GM19193 (cell line): ENCODE results near the gene PLEKHH1.

Experiments
- POLR2A ChIP-seq: IDR thresholded peaks from 4 replicates; pipeline ENCODE4 v1.6.1; 2011; ENCODE audit not compliant: insufficient read depth, insufficient read length; ENCODE audit errors: extremely low read depth

Gene PLEKHH1

DNA sequence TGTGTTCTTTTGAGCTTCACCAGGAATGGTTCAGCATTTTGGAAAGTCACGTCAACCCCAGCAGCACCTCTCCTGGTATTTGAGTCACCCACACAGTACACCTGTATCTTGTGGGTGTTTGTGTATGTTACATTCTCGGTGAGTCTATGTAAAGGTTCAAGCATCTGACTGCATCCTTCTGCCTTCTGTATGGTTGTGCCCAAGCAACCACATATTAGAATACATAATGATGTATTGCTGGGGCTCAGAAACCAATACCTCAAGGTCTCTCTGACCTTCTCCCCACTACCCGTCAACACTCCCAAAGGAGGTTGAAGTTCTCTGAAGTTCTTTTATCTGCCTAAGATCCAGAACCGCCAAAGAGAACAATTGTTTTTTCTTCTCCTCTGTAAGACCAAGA, 35.4 kb upstream of the PLEKHH1 start:
- TF ChIP-seq POLR2A, result no peak

DNA sequence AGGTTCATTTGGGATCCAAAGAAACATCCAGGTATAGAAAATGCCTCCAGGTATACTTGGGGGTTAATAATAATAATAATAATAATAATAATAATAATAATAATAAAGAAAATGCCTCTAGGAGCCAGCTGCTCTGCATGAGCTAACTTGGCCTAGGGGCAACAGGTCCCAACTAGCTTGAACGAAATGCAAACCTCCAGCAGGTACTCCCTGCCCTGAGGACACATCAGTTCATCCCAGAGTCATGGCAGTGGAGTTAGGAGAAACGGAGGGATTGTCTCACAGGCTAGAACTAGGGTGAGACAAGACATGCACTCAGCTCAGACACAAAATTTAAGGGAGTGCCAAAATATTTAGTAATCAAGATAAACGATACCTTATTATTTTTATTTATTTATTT, 32.1 kb upstream of the PLEKHH1 start:
- TF ChIP-seq POLR2A, result no peak

DNA sequence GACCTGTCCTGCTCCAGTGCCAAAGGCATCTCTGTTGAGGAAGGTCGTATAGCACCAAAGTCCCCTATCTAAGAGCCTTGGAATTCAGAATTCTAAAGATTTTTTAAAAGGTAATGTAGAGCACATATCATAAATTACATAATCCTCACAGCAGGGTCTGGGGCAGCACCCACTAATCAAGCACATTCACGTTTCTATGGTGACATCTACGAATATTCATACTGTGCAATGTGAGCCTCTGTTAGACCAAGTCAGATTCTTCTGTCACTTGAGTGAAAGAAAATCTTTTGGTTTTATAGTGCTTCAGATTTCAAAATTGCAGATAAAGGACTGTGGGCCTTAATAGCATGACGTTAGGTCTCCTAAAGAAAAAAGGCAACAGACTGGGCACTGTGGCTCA, 31.4 kb upstream of the PLEKHH1 start:
- TF ChIP-seq POLR2A, result no peak

DNA sequence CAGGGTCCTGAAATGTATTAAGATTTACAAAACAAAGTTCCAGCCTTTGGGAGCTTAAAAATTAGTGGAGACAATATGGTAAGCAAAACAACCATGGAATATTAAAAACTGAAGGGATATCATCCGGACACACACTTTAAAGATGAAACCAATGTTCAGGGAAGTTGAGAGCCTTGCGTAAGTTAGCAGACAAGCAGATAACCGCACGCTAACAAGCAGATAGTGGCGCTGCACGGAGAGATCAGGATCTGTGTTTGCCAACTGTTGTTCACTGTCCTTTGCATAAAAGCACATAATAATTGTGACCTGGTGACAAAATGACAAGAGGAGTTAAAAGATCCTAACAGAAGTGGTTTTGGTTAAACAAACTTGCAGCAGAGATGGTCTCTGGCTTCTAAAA, 30.2 kb upstream of the PLEKHH1 start:
- TF ChIP-seq POLR2A, result no peak

DNA sequence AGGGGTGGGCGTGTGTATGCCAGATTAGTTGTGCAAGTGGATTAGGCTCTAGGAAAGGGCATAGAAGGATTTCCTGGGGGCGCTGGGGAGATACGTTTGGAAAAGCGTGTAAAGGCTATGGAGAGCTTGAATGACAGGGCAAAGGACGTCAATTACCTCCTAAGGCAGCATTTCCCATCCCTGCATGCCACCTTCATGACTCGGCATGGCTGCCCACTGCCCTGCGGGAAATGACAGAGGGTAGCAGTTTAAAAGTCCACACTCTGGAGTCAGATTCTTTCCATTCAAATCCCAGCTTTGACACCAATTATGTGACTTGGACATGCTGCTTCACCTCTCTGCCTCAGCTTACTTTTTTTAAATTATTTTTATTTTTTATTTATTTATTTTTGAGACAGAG, 29.8 kb upstream of the PLEKHH1 start:
- no peak for TF ChIP-seq POLR2A

DNA sequence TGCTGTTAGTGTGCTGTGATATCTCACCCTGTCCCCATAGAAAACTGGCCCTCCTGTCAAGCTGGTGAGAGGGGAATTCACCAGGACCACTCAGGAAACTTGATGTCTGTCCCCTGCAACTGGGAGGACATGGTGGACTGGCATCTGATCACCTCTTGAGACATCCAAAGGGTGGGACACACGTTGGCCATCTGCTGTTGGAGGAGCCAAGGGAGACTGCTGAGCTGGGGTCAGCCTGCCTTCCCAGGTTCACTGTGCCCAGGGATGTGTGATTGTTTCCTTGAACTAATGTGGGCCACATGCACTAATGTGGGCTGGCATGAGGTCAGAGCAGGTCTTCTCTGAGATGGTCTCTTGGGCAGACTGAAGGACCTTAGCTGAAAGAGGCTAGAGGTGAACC, 27.8 kb upstream of the PLEKHH1 start:
- no peak for TF ChIP-seq POLR2A

DNA sequence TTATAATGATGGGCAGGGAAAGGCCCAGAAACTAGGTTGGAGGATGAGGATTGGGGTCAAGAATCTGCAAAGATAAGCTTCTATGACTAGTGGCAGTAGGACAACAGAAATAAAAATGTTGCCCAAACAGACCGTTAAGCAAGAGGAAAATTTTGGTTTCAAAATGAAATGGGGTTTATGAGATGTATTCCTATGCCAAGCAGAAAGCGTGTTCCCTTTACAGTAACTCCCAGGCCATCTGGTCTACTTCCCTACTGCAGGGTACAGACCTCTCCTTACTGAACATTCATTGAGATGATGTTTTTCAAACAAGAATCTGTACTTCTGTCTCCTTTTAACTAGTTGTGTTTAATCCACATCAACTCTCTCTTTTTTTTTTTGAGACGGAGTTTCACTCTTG, 24.1 kb upstream of the PLEKHH1 start:
- no peak for TF ChIP-seq POLR2A

DNA sequence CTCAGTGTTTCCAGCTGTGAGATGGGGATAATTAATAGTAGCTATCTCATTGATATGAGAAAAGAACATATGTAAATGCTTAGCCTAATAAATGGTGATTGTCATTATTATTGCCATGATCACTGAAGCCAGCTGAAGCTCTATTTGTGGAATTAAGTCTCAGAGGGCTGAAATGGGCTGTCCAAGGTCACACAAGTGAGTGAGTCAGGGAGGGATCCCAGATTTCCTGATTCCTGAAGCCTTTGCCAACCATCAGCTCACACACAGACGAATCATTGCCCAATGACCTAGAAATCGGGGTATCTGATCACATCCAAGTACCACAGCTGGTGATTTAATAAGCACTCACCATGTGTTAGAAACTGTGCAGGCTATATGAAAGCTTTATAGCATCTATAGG, 23.0 kb upstream of the PLEKHH1 start:
- no peak for TF ChIP-seq POLR2A

DNA sequence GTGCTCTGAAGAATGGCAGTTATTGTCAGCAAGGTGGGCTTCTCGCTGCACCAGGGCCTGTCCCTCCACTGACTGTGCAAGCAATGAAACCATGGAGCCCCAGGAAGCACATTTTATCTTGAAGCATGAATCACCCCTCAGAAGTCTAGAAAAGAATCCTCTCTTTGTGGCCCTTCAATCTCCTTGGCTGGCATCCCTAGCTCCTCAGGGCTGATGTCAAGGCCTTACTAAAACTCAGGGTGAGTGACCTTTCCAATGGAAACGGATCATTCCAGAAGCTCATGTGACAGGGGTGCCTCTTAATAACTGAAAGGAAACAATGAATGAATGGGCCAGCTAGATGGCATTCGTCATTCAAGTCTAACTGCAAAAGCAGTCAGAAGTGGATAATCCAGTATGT, 22.3 kb upstream of the PLEKHH1 start:
- no peak for TF ChIP-seq POLR2A

DNA sequence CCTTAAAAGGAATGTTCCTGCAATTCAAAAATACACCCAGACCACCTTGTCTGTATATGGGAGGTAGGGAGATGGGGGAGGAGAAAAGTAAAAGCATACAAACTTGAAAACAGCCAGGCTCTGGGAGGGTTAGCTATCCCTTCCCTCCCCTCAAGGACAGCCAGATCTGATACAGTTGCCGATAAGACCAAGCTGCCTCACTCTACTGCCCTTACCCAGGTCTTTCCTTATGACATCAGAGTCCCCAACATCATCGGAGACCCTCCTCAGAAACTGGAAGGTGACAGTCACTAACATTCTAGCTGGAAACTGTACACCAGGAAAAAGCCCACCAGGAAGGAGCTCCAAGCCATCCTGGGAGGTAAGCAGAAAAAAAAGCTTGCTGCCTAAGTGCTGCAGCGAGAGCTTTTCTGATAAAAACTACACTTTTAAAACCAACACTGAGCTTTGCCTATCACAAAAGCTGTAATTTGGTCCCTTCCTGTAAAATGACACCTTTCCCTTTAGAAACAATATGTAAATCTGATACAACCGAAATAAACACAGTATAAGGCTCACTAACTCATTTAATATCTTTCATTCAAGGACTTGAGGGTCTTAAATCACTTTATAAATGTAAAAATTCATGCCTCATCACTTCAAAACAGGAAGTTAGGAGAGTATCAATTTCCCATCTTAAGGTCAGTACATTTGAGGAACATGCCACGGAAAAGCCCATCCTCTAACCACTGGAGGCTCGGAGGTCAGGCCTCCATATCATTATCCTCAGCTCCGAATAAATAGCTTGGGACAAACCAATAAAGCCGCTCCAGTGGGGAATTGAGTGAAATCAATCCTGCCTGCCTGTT, 20.4 kb upstream of the PLEKHH1 start:
- no peak for TF ChIP-seq POLR2A

DNA sequence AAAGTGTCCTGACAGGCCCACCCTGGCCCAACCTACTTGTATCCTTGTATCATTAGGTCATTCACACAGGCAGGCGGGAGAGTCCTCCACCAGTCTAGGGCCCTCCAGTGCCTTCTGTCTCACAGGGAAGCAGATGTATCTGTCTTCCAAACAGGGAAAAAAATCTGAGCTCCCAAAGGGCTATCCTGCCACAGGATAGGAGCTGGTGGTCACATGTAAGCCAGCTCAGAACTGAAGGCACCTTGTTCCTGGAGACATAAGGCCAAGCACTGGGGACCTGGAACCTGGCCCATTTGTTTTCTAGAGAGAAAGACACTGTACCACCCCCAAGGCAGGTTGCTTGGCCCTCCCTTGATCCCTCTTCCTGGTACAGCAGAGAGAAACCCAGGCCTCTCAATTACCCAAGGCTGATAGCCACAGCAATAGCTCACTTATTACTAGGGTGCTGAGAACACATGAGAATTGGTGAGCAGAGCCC, 19.4 kb upstream of the PLEKHH1 start:
- no peak for TF ChIP-seq POLR2A

DNA sequence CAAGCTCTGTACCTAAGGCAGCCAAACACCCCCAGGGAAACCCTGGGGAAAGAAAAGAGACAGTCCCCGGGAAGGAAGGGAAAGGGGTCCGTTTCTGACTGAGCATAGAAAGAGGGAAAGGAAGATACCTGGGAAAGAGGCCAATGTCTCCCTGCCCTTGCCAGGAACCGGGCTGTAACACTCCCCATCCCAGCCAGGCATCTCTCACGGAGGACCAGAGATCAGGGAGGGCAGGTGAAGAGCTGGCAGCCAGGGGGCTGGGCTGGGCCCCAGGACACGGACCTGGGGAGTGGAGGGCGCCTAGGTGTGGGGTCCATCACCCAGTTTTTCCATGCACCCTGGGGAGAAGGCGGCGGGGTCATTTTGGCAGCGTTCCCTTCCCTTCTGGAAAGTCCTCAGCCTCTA, 18.9 kb upstream of the PLEKHH1 start:
- no peak for TF ChIP-seq POLR2A

DNA sequence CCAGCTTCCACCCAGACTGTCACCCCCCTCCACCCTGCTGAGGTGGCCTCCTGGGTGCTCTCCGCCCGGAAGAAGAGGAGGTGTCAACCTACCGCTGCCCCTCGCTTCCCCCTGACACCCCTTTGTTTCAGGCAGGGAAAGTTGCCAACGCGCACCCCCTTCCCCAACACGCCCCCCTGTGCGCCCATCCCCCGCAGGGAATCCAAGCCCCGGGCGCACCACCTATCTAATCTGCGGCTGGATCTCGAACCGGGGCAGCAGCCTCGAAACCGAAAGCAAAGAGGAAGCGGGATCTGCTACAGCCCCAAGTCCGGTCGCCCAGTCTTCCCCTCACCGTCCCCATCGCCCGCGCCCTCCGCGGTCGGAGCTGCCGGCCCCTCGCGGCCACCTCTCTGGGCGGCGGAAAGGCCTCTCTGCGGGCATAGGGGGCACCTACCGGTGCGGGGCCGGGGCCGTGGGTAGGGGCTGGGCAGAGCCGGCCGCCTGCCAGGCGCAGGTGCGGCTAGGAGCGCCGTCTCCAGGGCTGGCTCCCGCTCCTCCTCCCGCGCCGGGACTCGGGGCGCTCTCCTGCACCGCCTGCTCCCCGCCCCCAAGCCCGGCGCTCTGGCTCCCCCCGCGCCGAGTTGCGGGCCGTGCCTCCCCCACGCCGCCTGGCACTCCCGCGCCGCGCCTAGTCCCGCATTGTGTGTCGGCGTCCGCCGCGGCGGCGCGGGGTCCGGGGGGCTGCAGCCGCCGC, 18.3 kb upstream of the PLEKHH1 start:
- no peak for TF ChIP-seq POLR2A

DNA sequence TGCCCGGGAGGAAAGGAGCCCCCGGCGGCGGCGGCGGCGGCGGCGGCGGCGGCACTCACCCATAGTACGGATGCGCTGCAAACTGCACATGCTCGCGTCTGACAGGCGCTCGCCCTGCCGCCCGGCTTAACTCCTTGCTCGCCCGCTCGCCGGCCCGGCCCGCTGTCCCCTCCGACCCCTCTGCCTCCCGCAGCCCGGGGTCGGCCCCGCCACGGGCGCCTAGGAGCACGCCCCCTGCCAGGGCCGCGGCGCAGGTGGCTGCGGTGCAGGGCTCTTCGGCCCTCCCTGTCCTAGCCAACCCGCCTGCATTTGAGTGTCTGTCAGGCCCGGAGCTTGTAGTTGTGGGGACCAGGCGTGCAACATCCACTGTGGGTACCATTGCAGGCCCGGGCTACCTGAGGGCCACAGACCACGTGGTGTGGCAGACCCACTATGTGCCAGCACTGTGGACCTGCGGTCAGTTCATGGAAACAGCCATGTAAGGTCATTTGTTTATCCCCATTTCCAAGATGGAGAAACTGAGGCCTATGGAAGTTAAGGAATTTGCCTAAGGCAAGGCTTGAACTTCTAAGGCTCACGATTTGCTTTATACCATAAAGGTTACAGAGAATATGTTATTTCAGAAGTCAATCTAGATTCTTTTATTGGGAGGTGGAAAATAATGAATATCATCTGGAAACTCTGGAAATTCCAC, 17.6 kb upstream of the PLEKHH1 start:
- peak; percentile 6 for TF ChIP-seq POLR2A

DNA sequence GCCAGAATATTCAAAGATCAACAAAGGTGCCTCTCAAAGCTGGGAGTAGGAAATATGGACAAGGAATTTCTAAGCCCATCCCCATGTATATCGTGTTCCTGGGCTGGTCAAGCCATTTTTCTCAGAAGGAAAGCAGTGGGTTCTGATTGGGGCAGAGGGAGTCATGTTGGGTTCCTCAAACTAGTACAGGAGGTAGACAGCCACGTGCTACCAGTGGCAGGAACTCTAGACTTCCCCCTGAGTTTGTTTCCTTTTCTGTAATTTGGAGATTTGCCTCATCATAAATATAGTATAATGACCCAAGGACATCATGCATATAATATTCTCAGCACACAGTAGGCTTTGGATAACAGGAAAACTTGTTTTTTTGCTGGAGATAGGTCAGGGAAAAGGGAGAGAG, 16.4 kb upstream of the PLEKHH1 start:
- no peak for TF ChIP-seq POLR2A
